NCI-H2196 (cell line): ENCODE results near the gene TTLL10.
"Not testable (repeated sequence)": the region's sequence is repeated elsewhere in the genome, so short reads cannot be mapped to it uniquely, and the experiment has no call there.

ENCODE experiments used
- DNase-seq: peaks from one replicate; lab custom pipeline; 2025; ENCODE audit not compliant: unreplicated experiment; lab: John Stamatoyannopoulos, UW

TTLL10 gene

DNA sequence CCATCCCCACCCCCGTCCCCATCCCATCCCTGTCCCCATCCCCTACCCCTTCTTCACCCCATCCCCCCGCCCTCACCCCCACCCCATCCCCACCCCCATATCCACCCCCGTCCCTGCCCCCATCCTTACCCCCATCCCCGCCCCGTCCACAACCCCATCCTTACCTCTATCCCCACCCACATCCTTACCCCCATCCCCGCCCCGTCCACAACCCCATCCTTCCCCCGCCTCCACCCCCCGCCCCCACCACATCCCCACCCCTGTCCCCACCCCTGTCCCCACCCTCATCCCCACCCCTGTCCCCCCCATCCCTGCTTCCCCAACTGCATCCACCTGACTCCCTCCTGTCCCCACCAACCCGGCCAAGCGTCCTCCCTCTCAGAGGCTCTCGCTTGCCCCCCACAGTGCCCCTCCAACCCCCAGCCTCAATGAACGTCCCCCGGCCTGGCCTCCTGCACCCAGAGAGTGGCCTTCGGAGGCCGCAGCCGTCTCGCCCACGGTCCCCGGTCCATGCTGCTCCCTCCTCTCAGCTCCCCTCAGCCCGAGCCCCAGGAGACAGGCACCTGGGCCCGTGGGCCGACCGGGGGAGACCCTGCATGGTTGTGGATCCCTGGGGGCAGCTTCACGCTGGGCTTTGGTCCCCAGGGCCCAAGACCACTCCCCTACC, 32.3 kb upstream of the TTLL10 start:
- DNase-seq: no peak

- DNase-seq: no peak
Observed at GRCh38 chr1:1141911-1142250, 31.8 kb upstream of the TTLL10 start.

DNA sequence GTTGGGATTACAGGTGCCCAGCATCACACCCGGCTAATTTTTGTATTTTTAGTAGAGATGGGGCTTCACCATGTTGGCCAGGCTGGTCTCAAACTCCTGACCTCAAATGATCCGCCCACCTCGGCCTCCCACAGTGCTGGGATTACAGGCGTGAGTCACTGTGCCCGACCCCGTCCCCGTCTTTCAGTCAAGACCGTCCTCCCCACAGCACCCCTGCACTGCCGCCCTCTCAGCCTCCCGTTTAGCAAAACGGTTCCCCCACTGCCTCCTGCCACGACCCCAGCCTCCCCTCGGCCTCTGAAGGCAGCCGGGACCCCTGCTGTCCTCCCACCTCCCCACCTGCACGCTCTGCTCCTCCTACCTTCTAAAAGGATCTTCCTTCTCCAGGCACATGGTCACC, 31.3 kb upstream of the TTLL10 start:
- not testable (repeated sequence) for DNase-seq

GRCh38 chr1:1142844-1143243, 30.8 kb upstream of the TTLL10 start:
- DNase-seq: no peak

DNA sequence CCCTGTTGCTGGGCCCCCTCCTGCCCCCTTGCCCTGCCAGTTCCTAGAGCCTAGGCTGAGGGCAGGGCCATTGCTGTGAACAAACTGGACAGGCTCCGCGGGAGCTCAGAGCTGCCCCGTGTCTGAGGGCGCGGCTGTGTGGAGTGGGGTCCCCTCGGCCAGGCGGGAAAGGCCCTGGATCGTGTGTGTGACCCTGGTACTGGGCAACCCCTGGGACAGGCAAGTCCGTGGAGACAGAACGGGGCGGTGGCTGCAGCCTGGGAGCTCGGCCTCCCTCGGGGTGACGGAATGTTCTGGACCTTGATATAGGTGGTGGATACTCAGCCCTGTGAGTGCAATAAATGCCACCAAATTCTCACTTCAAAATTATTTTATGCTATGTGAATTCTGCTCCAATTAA, 30.0 kb upstream of the TTLL10 start:
- no peak for DNase-seq

- DNase-seq: peak; percentile 89
Observed at GRCh38 chr1:1144122-1144842, 29.4 kb upstream of the TTLL10 start.

DNA sequence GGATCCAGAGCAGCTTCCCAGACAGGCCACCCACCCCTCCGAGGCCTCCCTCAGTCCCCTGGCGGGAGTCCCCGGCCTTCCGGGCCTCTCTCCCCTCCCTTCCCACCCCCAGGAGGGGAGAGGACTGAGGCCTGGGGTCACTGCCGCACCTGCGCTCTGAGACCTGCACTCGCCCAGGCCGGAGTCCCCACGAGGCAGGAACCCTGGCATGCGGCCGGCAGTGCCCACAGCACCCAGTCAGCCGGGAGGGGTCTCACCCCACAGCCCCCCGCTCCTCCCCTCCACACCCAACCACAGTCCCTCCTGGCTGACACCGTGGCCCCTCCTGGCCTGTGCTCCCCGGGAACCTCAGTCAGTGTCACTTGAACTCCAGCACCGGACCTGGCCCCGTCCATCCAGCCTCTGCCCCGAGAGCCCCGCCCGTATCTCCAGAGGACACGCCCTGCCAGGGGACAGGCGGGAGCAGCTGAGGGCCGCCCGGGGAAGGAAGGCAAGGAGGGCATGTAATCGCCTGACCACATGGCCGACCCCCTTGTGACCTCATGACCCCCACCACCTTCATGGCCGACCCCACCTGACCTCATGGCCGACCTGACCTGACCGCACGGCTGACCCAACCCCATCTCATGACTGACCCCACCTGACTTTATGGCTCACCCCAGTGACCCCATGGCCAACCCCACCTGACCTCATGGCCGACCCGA, 28.7 kb upstream of the TTLL10 start:
- no peak for DNase-seq

GRCh38 chr1:1145547-1145914, 28.1 kb upstream of the TTLL10 start:
- DNase-seq: no peak

GRCh38 chr1:1146026-1146425, 27.7 kb upstream of the TTLL10 start:
- no peak for DNase-seq

DNA sequence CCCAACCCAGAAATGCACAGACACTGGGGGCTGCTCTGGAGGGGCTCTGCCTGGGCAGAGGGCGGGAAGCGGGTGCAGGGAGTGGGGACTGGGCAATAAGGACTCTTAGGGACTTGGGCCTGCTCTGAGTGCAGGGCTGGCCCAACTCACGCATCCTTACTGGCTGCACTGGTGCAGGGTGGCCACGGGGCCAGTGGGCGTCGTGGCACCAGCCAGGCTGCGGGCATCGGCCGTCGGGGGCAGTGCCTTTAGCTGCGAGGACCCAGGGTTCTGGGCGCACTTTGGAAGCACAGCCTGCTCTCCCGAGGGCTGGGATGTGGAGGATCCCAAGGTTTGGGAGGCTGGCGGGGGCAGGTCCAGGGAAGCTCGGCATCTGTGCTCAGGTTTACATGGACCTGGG, 27.1 kb upstream of the TTLL10 start:
- DNase-seq: no peak

- DNase-seq: no peak
Observed at GRCh38 chr1:1148061-1148460, 25.6 kb upstream of the TTLL10 start.

DNA sequence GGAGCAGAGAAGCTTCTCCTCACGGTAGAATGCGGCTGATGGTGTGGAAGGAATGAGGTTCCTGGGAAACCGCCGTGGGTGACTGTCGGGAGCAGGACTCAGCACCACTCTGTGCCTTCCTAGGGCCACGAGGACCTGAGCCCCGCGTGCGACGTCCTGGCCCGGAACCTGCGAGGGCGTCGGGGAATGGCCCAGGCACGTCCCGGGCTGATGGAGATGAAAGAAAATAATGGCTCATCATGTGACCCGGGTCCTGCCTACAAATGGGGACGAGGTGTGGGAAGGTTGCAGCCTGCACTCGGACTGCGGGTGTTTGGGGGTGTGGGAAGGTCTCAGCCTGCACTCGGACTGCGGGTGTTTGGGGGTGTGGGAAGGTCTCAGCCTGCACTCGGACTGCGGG, 25.1 kb upstream of the TTLL10 start:
- DNase-seq: no peak

GRCh38 chr1:1149416-1149815, 24.3 kb upstream of the TTLL10 start:
- no peak for DNase-seq

GRCh38 chr1:1150100-1150499, 23.6 kb upstream of the TTLL10 start:
- no peak for DNase-seq

- DNase-seq: no peak
Observed at GRCh38 chr1:1151306-1151705, 22.4 kb upstream of the TTLL10 start.

DNA sequence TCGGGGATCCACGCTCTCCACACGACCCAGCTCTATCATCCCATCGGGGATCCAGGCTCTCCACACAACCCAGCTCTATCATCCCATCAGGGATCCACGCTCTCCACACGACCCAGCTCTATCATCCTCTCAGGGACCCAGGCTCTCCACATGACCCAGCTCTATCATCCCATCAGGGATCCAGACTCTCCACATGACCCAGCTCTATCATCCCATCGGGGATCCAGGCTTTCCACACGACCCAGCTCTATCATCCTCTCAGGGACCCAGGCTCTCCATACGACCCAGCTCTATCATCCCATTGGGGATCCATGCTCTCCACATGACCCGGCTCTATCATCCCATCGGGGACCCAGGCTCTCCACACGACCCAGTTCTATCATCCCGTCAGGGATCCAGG, 21.2 kb upstream of the TTLL10 start:
- DNase-seq: not testable (repeated sequence)

GRCh38 chr1:1153215-1153614, 20.5 kb upstream of the TTLL10 start:
- not testable (repeated sequence) for DNase-seq

DNA sequence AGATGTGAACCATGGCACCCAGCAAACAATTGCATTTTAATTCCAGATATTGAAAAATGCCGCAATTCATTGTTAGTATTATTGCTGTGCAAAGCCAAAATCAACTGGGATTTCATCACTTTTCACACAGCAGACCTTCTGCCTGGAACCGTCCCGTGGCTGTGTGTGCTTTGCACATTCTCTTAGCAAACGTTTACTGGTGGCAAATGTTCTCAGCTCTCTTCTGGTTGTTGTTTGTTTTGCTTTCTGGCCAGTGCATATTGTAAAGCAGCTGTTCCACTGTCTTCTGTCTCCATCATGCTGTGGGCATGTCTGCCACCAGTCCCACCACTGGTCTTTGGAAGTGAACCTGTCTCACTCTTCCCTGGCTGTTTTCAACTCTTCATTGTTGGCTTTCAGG, 19.8 kb upstream of the TTLL10 start:
- DNase-seq: no peak

- no peak for DNase-seq
Observed at GRCh38 chr1:1155258-1155657, 18.4 kb upstream of the TTLL10 start.

DNA sequence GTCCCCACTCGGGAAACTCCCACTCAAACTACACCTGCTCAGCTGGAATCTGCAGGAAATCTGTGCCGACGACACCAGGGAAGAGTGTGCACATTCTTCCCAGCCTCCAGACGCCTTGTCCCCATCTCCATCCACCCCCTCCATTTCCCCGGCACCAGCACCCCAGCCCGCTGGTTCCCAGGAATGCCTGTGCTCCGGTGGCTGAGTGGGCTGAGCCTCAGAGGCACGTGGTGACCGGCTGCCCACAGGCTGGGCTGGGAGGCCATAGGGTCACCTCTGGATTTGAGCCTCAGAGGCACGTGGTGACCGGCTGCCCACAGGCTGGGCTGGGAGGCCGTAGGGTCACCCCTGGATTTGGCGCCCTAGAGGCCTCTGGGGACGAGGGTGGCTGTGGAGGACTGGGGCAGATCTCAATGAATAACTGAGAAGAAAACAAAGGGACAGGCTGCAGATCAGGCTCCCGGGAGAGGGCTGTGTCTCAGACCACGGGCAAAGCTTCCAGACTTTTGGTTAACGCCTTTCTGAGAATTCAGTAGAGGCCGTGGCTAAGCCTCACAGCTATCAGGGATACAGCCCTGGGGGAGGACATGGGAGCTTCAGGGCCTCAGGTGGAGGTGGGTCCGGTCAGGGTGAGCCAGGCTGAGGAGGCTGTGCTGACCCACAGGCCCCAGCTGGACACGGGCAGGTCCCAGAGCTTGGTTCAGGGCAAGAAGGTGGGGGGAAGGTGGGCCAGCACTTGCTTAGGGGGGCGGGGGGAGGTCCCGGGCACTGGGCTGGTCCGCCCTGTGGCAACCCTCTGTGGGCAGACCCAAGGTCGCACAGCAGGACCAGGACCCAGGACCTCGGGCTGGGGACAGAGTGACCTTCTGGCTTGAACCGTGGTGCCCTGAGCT, 17.3 kb upstream of the TTLL10 start:
- no peak for DNase-seq

DNA sequence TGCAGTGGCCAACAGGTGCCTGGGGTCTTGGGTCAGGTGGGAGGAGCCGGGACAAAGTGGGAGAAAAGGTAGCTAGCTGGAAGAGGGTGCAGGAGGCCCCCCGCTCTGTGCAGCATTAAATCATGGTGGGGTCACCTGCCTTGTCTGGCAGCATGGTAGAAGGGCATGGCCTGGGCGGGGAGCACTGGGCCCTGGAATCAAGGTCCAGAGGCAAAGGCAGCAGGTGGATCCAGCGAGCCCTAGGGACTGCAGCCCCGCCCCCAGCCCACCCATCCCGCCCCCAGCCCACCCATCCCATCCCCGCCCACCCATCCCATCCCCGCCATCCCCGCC, 16.7 kb upstream of the TTLL10 start:
- DNase-seq: no peak
